Neural cell (in vitro differentiated cells): ENCODE measurements around the gene ZXDC. TPM values are rescaled to one million over a fixed set of nuclear protein-coding genes. Genes with fewer than 3 reads are reported as not detected.

Experiments
- H2AFZ ChIP-seq: fragments of 200-600, 300-800 bp; sonication (generic), shearing (Covaris generic); 2 replicates; pipeline ENCODE4 v1.6.0; 2014; ENCODE audit warnings: low read depth, mild to moderate bottlenecking, antibody characterized with exemption, low read length, moderate library complexity
- H3F3A ChIP-seq: fragments of 200-600 bp; shearing (Covaris generic); 2 replicates; pipeline ENCODE4 v1.6.1; 2016; ENCODE audit warnings: mild to moderate bottlenecking, moderate library complexity, mixed read lengths, antibody characterized with exemption, low read length; ENCODE audit not compliant: insufficient read depth, poor library complexity, severe bottlenecking
- H3K27ac ChIP-seq: fragments of 200-600, 300-800 bp; sonication (generic), shearing (Covaris generic); 2 replicates; pipeline ENCODE4 v1.5.1; 2014; ENCODE audit warnings: mild to moderate bottlenecking, low read length, moderate library complexity
- H3K27me3 ChIP-seq: fragments of 300-800, 200-600 bp; sonication (generic), shearing (Covaris generic); 2 replicates; pipeline ENCODE4 v1.6.0; 2014; ENCODE audit warnings: mild to moderate bottlenecking, low read depth, low read length, moderate library complexity; ENCODE audit not compliant: insufficient read depth
- H3K36me3 ChIP-seq: fragments of 300-800, 200-600 bp; sonication (generic), shearing (Covaris generic); 2 replicates; pipeline ENCODE4 v1.5.1; 2014; ENCODE audit warnings: mild to moderate bottlenecking, antibody characterized with exemption, low read length, moderate library complexity; ENCODE audit not compliant: insufficient read depth
- H3K4me2 ChIP-seq: fragments of 300-800, 200-600 bp; sonication (generic), shearing (Covaris generic); 2 replicates; pipeline ENCODE4 v1.6.0; 2014; ENCODE audit warnings: mild to moderate bottlenecking, low read length
- H3K4me3 ChIP-seq: fragments of 300-800, 200-600 bp; sonication (generic), shearing (Covaris generic); 2 replicates; pipeline ENCODE4 v1.5.1; 2014; ENCODE audit warnings: mild to moderate bottlenecking, low read length, moderate library complexity
- H3K79me2 ChIP-seq: fragments of 200-600 bp; shearing (Covaris generic); replicated peaks from 2 replicates; pipeline ENCODE4 v1.6.0; 2014; ENCODE audit warnings: mild to moderate bottlenecking, low read length, moderate library complexity; ENCODE audit not compliant: insufficient read depth
- H3K9ac ChIP-seq: fragments of 300-800, 200-600 bp; sonication (generic), shearing (Covaris generic); 2 replicates; pipeline ENCODE4 v1.6.1; 2016; ENCODE audit warnings: mild to moderate bottlenecking, low read length, mixed read lengths
- H3K9me2 ChIP-seq: fragments of 200-600 bp; shearing (Covaris generic); 2 replicates; pipeline ENCODE4 v1.6.1; 2016; ENCODE audit warnings: mild to moderate bottlenecking, low read length, mixed read lengths; ENCODE audit not compliant: insufficient read depth
- H3K9me3 ChIP-seq: fragments of 200-600, 300-800 bp; sonication (generic), shearing (Covaris generic); 2 replicates; pipeline ENCODE4 v1.6.1; 2016; ENCODE audit warnings: mild to moderate bottlenecking, mixed run types, low read length, moderate library complexity, mixed read lengths
- H4K20me1 ChIP-seq: fragments of 200-600 bp; shearing (Covaris generic); 2 replicates; pipeline ENCODE4 v1.6.1; 2016; ENCODE audit warnings: mild to moderate bottlenecking, mixed run types; ENCODE audit not compliant: insufficient read depth
- CTCF ChIP-seq: fragments of 450-650 bp; IDR thresholded peaks from 2 replicates; pipeline ENCODE4 v1.5.1; 2014; ENCODE audit warnings: antibody characterized with exemption, mild to moderate bottlenecking, moderate library complexity; ENCODE audit not compliant: poor library complexity, severe bottlenecking
- EP300 ChIP-seq: fragments of 450-650 bp; conservative IDR thresholded peaks from 2 replicates; pipeline ENCODE4 v1.6.1; 2014; ENCODE audit warnings: antibody characterized with exemption, mild to moderate bottlenecking, moderate library complexity; ENCODE audit not compliant: poor library complexity, severe bottlenecking
- EZH2 ChIP-seq: fragments of 200-600, 300-800 bp; shearing (Covaris generic), sonication (generic); IDR thresholded peaks from 2 replicates; pipeline ENCODE4 v1.6.1; 2014; ENCODE audit warnings: antibody characterized with exemption, low read length, borderline replicate concordance, mild to moderate bottlenecking; ENCODE audit not compliant: insufficient read depth, poor library complexity, severe bottlenecking
- MXI1 ChIP-seq: fragments of 450-650 bp; conservative IDR thresholded peaks from 2 replicates; pipeline ENCODE4 v1.6.1; 2014; ENCODE audit warnings: antibody characterized with exemption, mild to moderate bottlenecking; ENCODE audit not compliant: poor library complexity, severe bottlenecking
- POLR2AphosphoS5 ChIP-seq: IDR thresholded peaks from 2 replicates; pipeline ENCODE4 v1.6.1; 2012
- RAD21 ChIP-seq: fragments of 450-650 bp; conservative IDR thresholded peaks from 2 replicates; pipeline ENCODE4 v1.6.1; 2014; ENCODE audit warnings: antibody characterized with exemption, mild to moderate bottlenecking, moderate library complexity
- REST ChIP-seq: IDR thresholded peaks from 2 replicates; pipeline ENCODE4 v1.6.1; 2012; ENCODE audit warnings: borderline replicate concordance
- SMC3 ChIP-seq: fragments of 450-650 bp; conservative IDR thresholded peaks from 2 replicates; pipeline ENCODE4 v1.6.1; 2014; ENCODE audit warnings: antibody characterized with exemption, mild to moderate bottlenecking, moderate library complexity; ENCODE audit not compliant: poor library complexity
- TAF1 ChIP-seq: IDR thresholded peaks from 2 replicates; pipeline ENCODE4 v1.6.1; 2012; ENCODE audit warnings: low read depth
- polyA plus RNA-seq: library from polyadenylated mRNA; depleted of rRNA; stranded (reverse); fragments of >200 nt; gene quantifications from 2 replicates; pipeline ENCODE4 v1.2.3, GENCODE V29; 2014

The ZXDC gene
- polyA plus RNA-seq, 1 donor from 2014 or later, result 22.2 TPM

DNA sequence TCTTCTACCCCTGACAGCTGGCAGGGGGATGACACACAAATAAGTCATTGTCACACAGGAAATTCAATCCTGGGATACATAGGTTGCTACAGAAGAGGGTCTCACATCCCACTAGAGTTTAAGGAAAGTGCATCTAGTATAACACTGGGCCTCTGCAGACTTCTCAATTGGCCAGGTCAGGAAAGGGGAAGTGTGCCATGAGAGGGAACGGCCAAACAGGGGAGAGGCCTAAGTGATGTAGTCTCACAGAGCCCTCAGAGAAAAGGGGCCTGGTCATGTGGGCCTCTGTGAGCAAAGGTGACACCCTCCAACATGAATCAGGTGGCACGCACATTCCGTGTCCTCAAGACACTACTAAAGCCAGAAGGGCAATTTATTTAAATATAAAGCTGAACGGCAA is 11.2 kb downstream of the ZXDC start:
- H3F3A ChIP-seq, result no peaks in the 10 kb centered on the region
- peaks cover 18% of the 10 kb centered on the region for H3K79me2 ChIP-seq
- H3K9me2 ChIP-seq, result no peaks in the 10 kb centered on the region
- TF ChIP-seq EZH2 (no peak), MXI1 (no peak), EP300 (no peak), RAD21 (no peak), REST (no peak), POLR2AphosphoS5 (no peak), TAF1 (no peak), CTCF (no peak), SMC3 (no peak)
- H3K9me3 ChIP-seq, result no peaks in the 10 kb centered on the region
- H4K20me1 ChIP-seq, result peaks cover 9% of the 10 kb centered on the region
- no peak overlapping the region for H3K9ac ChIP-seq
- no peak overlapping the region for H3K27ac ChIP-seq
- H2AFZ ChIP-seq, result no peak overlapping the region
- no peak overlapping the region for H3K4me2 ChIP-seq
- no peak overlapping the region for H3K4me3 ChIP-seq
- H3K36me3 ChIP-seq, result peaks cover 5% of the 10 kb centered on the region
- H3K27me3 ChIP-seq, result no peaks in the 10 kb centered on the region

- no peaks in the 10 kb centered on the region for H3K9me3 ChIP-seq
- no peaks in the 10 kb centered on the region for H3K9me2 ChIP-seq
- H3K4me3 ChIP-seq, result no peak overlapping the region
- peaks cover 2% of the 10 kb centered on the region for H3K36me3 ChIP-seq
- no peak overlapping the region for H3K9ac ChIP-seq
- H3K79me2 ChIP-seq, result peaks cover 14% of the 10 kb centered on the region
- H3K27ac ChIP-seq, result no peak overlapping the region
- H4K20me1 ChIP-seq, result peaks cover 9% of the 10 kb centered on the region
- no peaks in the 10 kb centered on the region for H3K27me3 ChIP-seq
- no peak for TF ChIP-seq POLR2AphosphoS5
- no peak overlapping the region for H2AFZ ChIP-seq
- no peak overlapping the region for H3K4me2 ChIP-seq
- no peaks in the 10 kb centered on the region for H3F3A ChIP-seq
These were observed 11.6 kb downstream of the ZXDC start for GRCh38 chr3:126464093-126464492.

DNA sequence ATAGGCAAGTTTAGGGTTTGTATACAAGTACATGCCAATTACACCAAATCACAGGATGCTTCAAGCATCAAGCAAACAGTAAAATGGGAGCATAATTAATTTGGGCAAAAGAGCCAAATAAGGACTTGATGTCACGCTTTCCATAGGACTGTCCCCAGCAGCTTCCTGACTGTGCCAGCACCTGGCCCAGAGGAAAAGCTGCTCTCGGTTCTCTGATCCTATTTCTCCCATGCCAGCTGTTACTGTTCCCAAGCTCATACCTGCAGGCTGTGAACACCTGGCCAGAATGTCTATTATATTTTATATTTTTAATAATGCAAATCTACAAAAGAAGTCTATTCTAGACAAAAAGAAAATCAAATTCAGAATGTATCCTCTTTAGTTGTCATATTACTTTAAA is 12.2 kb downstream of the ZXDC start:
- Histone ChIP-seq H3F3A (no peaks in the 10 kb centered on the region), H3K4me3 (no peak overlapping the region), H3K36me3 (peaks cover 4% of the 10 kb centered on the region), H3K9ac (no peak overlapping the region), H3K27me3 (no peaks in the 10 kb centered on the region), H3K9me3 (no peaks in the 10 kb centered on the region), H3K4me2 (no peak overlapping the region), H3K27ac (no peak overlapping the region), H4K20me1 (peaks cover 9% of the 10 kb centered on the region), H2AFZ (no peak overlapping the region), H3K79me2 (peaks cover 13% of the 10 kb centered on the region), H3K9me2 (no peaks in the 10 kb centered on the region)
- TF ChIP-seq MXI1, result no peak
- no peak for TF ChIP-seq EZH2
- no peak for TF ChIP-seq CTCF
- no peak for TF ChIP-seq REST
- no peak for TF ChIP-seq POLR2AphosphoS5
- no peak for TF ChIP-seq RAD21
- TF ChIP-seq EP300, result no peak
- TF ChIP-seq SMC3, result no peak
- TF ChIP-seq TAF1, result no peak
